MM.1S (cell line): Measurements from ENCODE around the gene HOXC13.

ENCODE experiments used
- DNase-seq: peaks from one replicate; pipeline ENCODE4 v3.0.0-alpha.2; 2015
- H2AFZ ChIP-seq: fragments of 300-600 bp; sonication (generic); 2 replicates; pipeline ENCODE4 v1.6.0; 2016; ENCODE audit warnings: antibody characterized with exemption, low read length
- H3F3A ChIP-seq: fragments of 300-600 bp; sonication (generic); 2 replicates; pipeline ENCODE4 v1.6.1; 2016; ENCODE audit warnings: mild to moderate bottlenecking, antibody characterized with exemption, low read length, moderate library complexity, mixed read lengths; ENCODE audit not compliant: insufficient read depth
- H3K27ac ChIP-seq: fragments of 300-600 bp; sonication (generic); 2 replicates; pipeline ENCODE4 v1.5.1; 2016; ENCODE audit warnings: mild to moderate bottlenecking, low read length
- H3K27me3 ChIP-seq: fragments of 300-600 bp; sonication (generic); replicated peaks from 2 replicates; pipeline ENCODE4 v1.6.0; 2016; ENCODE audit warnings: low read length; ENCODE audit not compliant: insufficient read depth
- H3K36me3 ChIP-seq: fragments of 300-600 bp; sonication (generic); replicated peaks from 2 replicates; pipeline ENCODE4 v1.6.1; 2016; ENCODE audit warnings: mild to moderate bottlenecking, low read length, mixed read lengths; ENCODE audit not compliant: insufficient read depth
- H3K4me1 ChIP-seq: fragments of 300-600 bp; sonication (generic); 2 replicates; pipeline ENCODE4 v1.6.1; 2016; ENCODE audit warnings: low read length, mixed read lengths
- H3K4me2 ChIP-seq: fragments of 300-600 bp; sonication (generic); 2 replicates; pipeline ENCODE4 v1.6.0; 2016; ENCODE audit warnings: low read depth, low read length
- H3K4me3 ChIP-seq: fragments of 300-600 bp; sonication (generic); 2 replicates; pipeline ENCODE4 v1.5.1; 2016; ENCODE audit warnings: low read length, mixed read lengths
- H3K79me2 ChIP-seq: fragments of 300-600 bp; sonication (generic); 2 replicates; pipeline ENCODE4 v1.6.1; 2016; ENCODE audit warnings: mixed run types, low read length, mixed read lengths
- H3K9ac ChIP-seq: fragments of 300-600 bp; sonication (generic); 2 replicates; pipeline ENCODE4 v1.6.1; 2016; ENCODE audit warnings: low read length, mixed read lengths
- H3K9me2 ChIP-seq: fragments of 300-600 bp; sonication (generic); replicated peaks from 2 replicates; pipeline ENCODE4 v1.6.1; 2016; ENCODE audit warnings: mild to moderate bottlenecking, low read length, mixed read lengths; ENCODE audit not compliant: insufficient read depth
- H3K9me3 ChIP-seq: fragments of 300-600 bp; sonication (generic); replicated peaks from 2 replicates; pipeline ENCODE4 v1.6.1; 2016; ENCODE audit warnings: mild to moderate bottlenecking, low read length, mixed read lengths; ENCODE audit not compliant: insufficient read depth
- H4K20me1 ChIP-seq: fragments of 300-600 bp; sonication (generic); 2 replicates; pipeline ENCODE4 v1.6.1; 2016; ENCODE audit warnings: mild to moderate bottlenecking, low read length, moderate library complexity, mixed read lengths; ENCODE audit not compliant: insufficient read depth
- CTCF ChIP-seq: fragments of 300-600 bp; sonication (generic); IDR thresholded peaks from 2 replicates; pipeline ENCODE4 v1.5.1; 2016; ENCODE audit warnings: antibody characterized with exemption, low read length, mixed read lengths
- EZH2 ChIP-seq: fragments of 300-600 bp; sonication (generic); optimal IDR thresholded peaks from 2 replicates; pipeline ENCODE3; 2017; ENCODE audit warnings: low read depth, mild to moderate bottlenecking, antibody characterized with exemption, low read length, mixed read lengths
- EZH2phosphoT487 ChIP-seq: fragments of 300-600 bp; sonication (generic); IDR thresholded peaks from 2 replicates; pipeline ENCODE4 v1.6.1; 2018; ENCODE audit warnings: antibody characterized with exemption, low read length

HOXC13 gene

DNA sequence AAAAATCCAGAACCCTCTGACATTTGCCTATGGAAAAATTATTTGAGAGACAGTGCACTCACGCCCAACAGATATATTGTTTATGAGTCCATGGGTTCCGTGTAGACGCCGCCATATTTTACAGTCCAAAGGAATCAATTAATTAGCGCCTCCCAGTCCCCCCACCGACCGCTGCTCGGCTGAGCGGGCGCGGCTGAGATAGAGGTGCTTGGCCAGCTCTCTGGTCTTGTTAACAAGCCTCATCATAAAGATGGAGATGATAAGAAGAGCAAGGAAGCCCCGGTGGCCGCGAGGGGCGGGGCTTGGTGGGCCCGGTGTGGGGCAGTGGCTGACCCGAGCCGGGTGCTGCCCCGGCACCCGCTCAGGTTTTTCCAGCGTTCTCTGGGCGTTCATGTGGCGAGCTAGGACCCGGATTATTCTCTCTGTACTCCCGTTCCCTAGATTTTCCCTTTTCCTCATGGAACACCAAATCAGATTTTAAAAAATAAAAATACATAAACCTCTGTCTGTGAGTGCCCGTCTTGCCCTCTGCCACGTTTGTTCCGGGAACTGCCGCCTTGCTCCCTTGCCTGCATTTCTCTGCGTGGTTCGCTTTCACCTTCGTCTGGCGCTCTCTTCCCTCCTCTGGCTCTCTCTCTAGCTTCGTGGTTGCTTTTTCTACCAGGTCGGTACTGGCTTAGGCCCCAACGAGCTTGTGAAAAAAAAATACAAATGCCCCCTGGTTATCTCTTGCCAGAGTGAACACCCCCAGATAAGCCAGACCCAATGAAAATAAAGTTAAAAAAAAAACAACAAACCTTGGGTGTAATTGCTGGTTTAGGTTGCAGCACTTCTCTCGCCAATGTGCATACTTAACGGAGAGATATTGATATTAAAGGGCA, 25.0 kb downstream of the HOXC13 start:
- no peaks in the 10 kb centered on the region for H3K9me2 ChIP-seq
- H3K4me3 ChIP-seq, result no peak overlapping the region
- H3K79me2 ChIP-seq, result no peaks in the 10 kb centered on the region
- no peak for DNase-seq
- H3K4me2 ChIP-seq, result no peak overlapping the region
- H3K9ac ChIP-seq, result no peak overlapping the region
- no peaks in the 10 kb centered on the region for H3F3A ChIP-seq
- TF ChIP-seq CTCF (no peak), EZH2phosphoT487 (0 out of 2 replicates have a peak, but pooled peaks have one; percentile 2), EZH2 (no peak)
- no peak overlapping the region for H2AFZ ChIP-seq
- H3K4me1 ChIP-seq, result no peaks in the 10 kb centered on the region
- no peaks in the 10 kb centered on the region for H3K36me3 ChIP-seq
- H3K27me3 ChIP-seq, result peaks cover 100% of the 10 kb centered on the region
- no peaks in the 10 kb centered on the region for H3K9me3 ChIP-seq
- H3K27ac ChIP-seq, result no peak overlapping the region
- no peaks in the 10 kb centered on the region for H4K20me1 ChIP-seq

DNA sequence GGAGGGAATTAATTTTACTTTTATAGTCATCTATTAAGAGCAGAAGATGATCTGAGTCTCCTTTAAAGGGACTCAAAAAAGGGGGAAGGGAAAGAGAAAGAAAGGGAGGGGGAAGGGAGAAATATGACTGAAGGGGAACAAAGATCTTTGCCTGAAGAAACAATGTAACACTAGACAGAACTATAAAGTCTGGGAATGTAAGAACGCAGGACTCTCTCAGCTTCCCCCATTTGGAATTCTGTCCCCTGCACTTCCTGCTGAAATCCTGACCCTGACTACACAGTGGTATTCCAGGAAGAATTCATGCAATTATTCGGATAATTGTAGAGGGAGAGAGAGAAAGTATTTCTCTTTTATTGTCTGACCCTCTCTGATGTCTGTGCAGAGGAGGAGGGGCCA, 25.7 kb downstream of the HOXC13 start:
- Histone ChIP-seq H3K4me1 (no peaks in the 10 kb centered on the region), H3F3A (no peaks in the 10 kb centered on the region), H3K9me2 (no peaks in the 10 kb centered on the region), H3K27ac (no peak overlapping the region), H3K9ac (no peak overlapping the region), H3K4me2 (no peak overlapping the region; the same call in 1 of the 2 replicates), H3K4me3 (no peak overlapping the region), H3K27me3 (peaks cover 100% of the 10 kb centered on the region), H2AFZ (no peak overlapping the region), H4K20me1 (no peaks in the 10 kb centered on the region), H3K9me3 (no peaks in the 10 kb centered on the region), H3K79me2 (no peaks in the 10 kb centered on the region), H3K36me3 (no peaks in the 10 kb centered on the region)
- TF ChIP-seq EZH2phosphoT487 (0 out of 2 replicates have a peak, but pooled peaks have one; percentile 14), CTCF (no peak), EZH2 (no peak)
- DNase-seq, result no peak

DNA sequence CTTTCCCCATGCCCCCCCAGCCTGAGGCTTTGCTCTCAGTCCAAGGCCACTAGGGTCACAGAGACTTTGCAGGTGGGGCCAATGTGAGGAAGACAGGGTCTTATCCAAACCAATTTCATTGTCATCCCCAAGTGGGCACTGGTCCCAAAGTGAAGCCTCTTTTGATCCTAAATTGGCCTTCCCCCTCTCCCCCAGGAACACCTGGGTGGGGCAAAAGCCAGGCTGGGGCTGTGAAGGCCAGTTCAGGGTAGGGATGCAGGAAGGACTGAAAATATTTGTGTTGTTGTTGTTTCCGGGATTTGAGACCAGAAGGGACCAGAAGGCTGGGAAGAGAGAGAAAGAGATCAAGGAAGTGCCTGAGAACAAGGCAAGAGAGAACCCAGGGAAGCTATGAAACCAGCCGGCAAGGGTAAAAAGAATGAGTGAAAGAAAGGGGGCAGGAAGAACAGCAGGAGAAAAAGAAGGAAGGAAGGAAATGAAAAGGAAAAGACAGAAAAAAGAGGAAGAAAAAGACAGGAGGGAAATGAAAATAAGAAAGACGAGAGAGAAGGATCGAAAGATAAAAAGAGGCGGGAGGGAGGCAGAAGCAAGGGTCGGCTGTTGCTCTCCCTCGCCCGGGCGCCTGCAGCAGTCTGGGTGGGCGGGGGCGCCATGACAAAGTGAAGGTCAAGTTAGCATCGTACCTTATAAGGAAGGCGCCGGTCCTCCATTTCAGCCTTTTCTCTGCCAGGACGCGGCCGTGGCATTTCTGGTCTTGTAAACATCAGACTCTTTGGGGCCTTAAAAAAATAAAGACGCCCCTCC, 26.9 kb downstream of the HOXC13 start:
- H3K4me2 ChIP-seq, result no peak overlapping the region
- no peak for DNase-seq
- H3K27ac ChIP-seq, result no peak overlapping the region
- no peaks in the 10 kb centered on the region for H3K4me1 ChIP-seq
- peaks cover 100% of the 10 kb centered on the region for H3K27me3 ChIP-seq
- H3K4me3 ChIP-seq, result no peak overlapping the region
- H3K36me3 ChIP-seq, result no peaks in the 10 kb centered on the region
- no peaks in the 10 kb centered on the region for H3K9me3 ChIP-seq
- no peak overlapping the region for H2AFZ ChIP-seq
- no peaks in the 10 kb centered on the region for H4K20me1 ChIP-seq
- TF ChIP-seq EZH2 (no peak), CTCF (no peak), EZH2phosphoT487 (no peak)
- no peaks in the 10 kb centered on the region for H3F3A ChIP-seq
- H3K9me2 ChIP-seq, result no peaks in the 10 kb centered on the region
- H3K9ac ChIP-seq, result no peak overlapping the region
- H3K79me2 ChIP-seq, result no peaks in the 10 kb centered on the region
